ENCODE results near the gene VIPR2. TPM values are rescaled to one million over a fixed set of nuclear protein-coding genes. Genes with fewer than 3 reads are reported as not detected.

The VIPR2 gene
- total and polyA plus RNA-seq, 2 donors from 2014 or later = 0.91 to 1.3 TPM

DNA sequence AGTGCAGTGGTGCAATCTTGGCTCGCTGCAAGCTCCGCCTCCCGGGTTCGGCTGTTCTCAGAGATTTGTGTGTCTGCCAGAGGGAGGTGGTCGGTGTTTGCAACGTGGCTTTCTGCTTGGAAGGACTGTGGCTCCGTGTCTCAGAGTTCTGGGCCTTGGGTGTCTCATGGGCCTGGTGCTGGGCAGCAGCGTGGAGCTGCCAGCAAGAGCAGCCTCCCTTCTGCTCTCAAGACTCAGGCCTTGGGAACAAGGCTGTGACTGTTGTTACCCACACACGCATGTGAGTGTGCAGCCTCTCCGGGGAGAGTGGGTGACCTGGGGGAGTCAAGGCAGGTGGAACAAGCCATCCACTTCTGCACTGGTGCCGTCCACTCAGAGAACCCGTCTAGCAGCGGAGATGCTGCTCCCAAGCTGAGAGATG lies 52.0 kb downstream of the VIPR2 start:
- intact Hi-C loops (cut with DNase I) = no loop called here
- no peak for FAIRE-seq
- Histone ChIP-seq H3K9ac (ENCODE audit: low read length in 3 of 3) (no peak overlapping the region), H3K4me1 (ENCODE audit: control insufficient read depth in 2 of 3, insufficient read depth in 2 of 3, low read depth in 1 of 3, low read length in 3 of 3) (no peaks in the 10 kb centered on the region), H3K4me3 (ENCODE audit: low read length in 3 of 3) (no peak overlapping the region), H3K9me3 (ENCODE audit: control insufficient read depth in 2 of 3, insufficient read depth in 1 of 3, low read length in 3 of 3) (no peaks in the 10 kb centered on the region), H3K36me3 (ENCODE audit: control insufficient read depth in 2 of 3, insufficient read depth in 3 of 3, low read length in 3 of 3) (no peaks in the 10 kb centered on the region), H3K27me3 (ENCODE audit: control insufficient read depth, insufficient read depth, low read length) (no peaks in the 10 kb centered on the region), H3K27ac (ENCODE audit: low read depth in 2 of 2, low read length in 2 of 2) (no peak overlapping the region)
- TF ChIP-seq, protein P1, sequence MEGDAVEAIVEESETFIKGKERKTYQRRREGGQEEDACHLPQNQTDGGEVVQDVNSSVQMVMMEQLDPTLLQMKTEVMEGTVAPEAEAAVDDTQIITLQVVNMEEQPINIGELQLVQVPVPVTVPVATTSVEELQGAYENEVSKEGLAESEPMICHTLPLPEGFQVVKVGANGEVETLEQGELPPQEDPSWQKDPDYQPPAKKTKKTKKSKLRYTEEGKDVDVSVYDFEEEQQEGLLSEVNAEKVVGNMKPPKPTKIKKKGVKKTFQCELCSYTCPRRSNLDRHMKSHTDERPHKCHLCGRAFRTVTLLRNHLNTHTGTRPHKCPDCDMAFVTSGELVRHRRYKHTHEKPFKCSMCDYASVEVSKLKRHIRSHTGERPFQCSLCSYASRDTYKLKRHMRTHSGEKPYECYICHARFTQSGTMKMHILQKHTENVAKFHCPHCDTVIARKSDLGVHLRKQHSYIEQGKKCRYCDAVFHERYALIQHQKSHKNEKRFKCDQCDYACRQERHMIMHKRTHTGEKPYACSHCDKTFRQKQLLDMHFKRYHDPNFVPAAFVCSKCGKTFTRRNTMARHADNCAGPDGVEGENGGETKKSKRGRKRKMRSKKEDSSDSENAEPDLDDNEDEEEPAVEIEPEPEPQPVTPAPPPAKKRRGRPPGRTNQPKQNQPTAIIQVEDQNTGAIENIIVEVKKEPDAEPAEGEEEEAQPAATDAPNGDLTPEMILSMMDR (IDR thresholded peaks at IDR 0.05; ENCODE audit: borderline replicate concordance, extremely low read depth, insufficient read depth) = no peak
- no peak for DNase-seq

DNA sequence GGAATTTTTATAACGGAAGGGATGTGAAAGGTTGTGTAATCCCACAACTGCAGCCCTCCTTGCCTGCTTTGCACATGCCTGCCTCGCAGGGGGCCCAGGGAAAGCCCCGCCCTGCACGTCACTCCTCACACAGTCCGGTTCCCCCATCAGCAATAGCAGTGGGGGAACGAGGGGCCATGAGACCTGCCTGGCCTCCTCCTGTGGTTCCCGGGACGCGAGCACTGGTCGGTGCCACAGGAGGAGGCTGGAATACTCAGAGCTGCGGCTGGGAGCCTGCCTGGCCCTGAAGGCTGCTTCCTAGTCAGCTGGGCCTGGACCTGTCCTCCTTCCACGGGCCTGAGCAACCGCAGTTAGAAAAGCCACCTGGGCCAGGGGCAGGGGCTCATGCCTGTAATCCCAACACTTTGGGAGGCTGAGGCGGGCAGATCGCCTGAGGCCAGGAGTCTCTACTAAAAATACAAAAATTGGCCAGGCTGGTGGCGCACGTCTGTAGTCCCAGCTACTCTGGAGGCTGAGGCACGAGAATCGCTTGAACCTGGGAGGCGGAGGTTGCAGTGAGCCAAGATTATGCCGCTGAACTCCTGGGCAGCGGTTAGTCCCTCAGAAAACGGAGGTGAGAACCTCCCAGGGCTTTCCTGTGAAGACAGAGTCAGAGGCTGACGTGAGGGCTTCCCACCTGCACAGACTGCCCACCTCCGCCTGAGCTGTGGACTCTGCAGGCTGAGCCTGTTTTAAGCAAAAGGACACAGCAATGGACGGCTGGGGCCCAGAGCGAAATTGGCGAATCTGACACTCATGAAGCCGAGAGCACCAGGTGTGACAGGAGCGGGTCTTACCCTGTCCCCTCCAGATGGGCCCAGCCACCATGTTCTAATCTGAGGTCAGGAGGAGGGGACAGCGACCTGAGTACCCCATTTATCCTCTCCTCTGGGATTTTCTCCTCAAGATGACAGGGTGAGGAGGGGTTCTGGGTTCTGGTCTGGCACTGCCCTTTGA lies 52.9 kb downstream of the VIPR2 start:
- Histone ChIP-seq H3K27ac (ENCODE audit: low read depth in 2 of 2, low read length in 2 of 2) (no peak overlapping the region), H3K36me3 (ENCODE audit: control insufficient read depth in 2 of 3, insufficient read depth in 3 of 3, low read length in 3 of 3) (no peaks in the 10 kb centered on the region), H3K4me3 (ENCODE audit: low read length in 3 of 3) (no peak overlapping the region), H3K4me1 (ENCODE audit: control insufficient read depth in 2 of 3, insufficient read depth in 2 of 3, low read depth in 1 of 3, low read length in 3 of 3) (no peaks in the 10 kb centered on the region), H3K27me3 (ENCODE audit: control insufficient read depth, insufficient read depth, low read length) (no peaks in the 10 kb centered on the region), H3K9me3 (ENCODE audit: control insufficient read depth in 2 of 3, insufficient read depth in 1 of 3, low read length in 3 of 3) (no peaks in the 10 kb centered on the region), H3K9ac (ENCODE audit: low read length in 3 of 3) (no peak overlapping the region)
- intact Hi-C loops (cut with DNase I) = no loop called here
- no peak for DNase-seq
- FAIRE-seq = no peak
- TF ChIP-seq, protein P1 (IDR thresholded peaks at IDR 0.05; ENCODE audit: borderline replicate concordance, extremely low read depth, insufficient read depth) = no peak

DNA sequence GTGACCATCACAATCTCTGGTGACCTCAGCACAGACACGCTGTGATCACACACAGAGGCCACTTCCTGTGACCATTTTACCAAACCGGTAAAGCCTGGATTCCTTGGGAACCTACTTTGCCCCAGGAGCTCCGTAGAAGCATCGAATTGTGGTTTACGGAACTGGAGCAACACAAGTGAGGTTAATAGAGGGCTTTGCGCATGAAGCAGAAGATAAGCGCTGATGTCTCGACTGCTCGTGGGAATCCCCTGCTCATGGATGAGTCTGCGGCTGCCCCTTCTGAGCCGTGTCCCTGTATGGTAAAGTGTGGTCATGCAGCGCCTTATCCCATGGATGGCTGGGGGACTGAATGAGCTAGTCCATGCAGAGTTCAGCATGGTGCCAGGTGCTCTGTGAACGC lies 53.6 kb downstream of the VIPR2 start:
- FAIRE-seq = no peak

More for the DNA sequence above, 53.6 kb downstream of the VIPR2 start:
- no peaks in the 10 kb centered on the region for H3K4me1 ChIP-seq (ENCODE audit: control insufficient read depth in 2 of 3, insufficient read depth in 2 of 3, low read depth in 1 of 3, low read length in 3 of 3)
- H3K27me3 ChIP-seq (ENCODE audit: control insufficient read depth, insufficient read depth, low read length) = no peaks in the 10 kb centered on the region
- H3K36me3 ChIP-seq (ENCODE audit: control insufficient read depth in 2 of 3, insufficient read depth in 3 of 3, low read length in 3 of 3) = no peaks in the 10 kb centered on the region
- H3K9me3 ChIP-seq (ENCODE audit: control insufficient read depth in 2 of 3, insufficient read depth in 1 of 3, low read length in 3 of 3) = no peaks in the 10 kb centered on the region
- no peak overlapping the region for H3K27ac ChIP-seq (ENCODE audit: low read depth in 2 of 2, low read length in 2 of 2)
- no peak overlapping the region for H3K9ac ChIP-seq (ENCODE audit: low read length in 3 of 3)
- TF ChIP-seq, protein P1 (IDR thresholded peaks at IDR 0.05; ENCODE audit: borderline replicate concordance, extremely low read depth, insufficient read depth) = no peak
- intact Hi-C loops (cut with DNase I) = no loop called here
- no peak for DNase-seq
- H3K4me3 ChIP-seq (ENCODE audit: low read length in 3 of 3) = no peak overlapping the region

All from kidney (tissue), 14 donors.